Measurements from ENCODE around the gene COL26A1. TPM values are rescaled to one million over a fixed set of nuclear protein-coding genes. Genes with fewer than 3 reads are reported as not detected.
A peak's percentile ranks its signal among the peaks of the same experiment; 100 is the strongest.

The COL26A1 gene
- total and polyA plus RNA-seq, 8 donors = 0.20 to 0.55 (median 0.31) TPM; not detected in 5

GRCh38 chr7:101399759-101400158, 37.1 kb downstream of the COL26A1 start:
- Histone ChIP-seq H3K4me3 (no peak overlapping the region), H3K9me3 (peaks cover 0 to 6% (median 2%) of the 10 kb centered on the region in 4 donors), H3K27me3 (peaks cover 0 to 77% (median 47%) of the 10 kb centered on the region in 3 donors), H3K36me3 (no peaks in the 10 kb centered on the region), H3K4me1 (peaks cover 0 to 7% (median 2%) of the 10 kb centered on the region in 4 donors), H3K27ac (no peak overlapping the region)
- intact Hi-C loops (cut with DNase I; ENCODE audit: low total_unique reads) = no loop called here
- no peak for DNase-seq
- 40 to 59% (median 51%) methylated on average over 6 of the region's 6 CpGs for WGBS, 5 donors
- no peak for TF ChIP-seq POLR2AphosphoS5 (IDR thresholded peaks at IDR 0.05)
- no peak for TF ChIP-seq POLR2A (IDR thresholded peaks at IDR 0.05)
- no peak for TF ChIP-seq CTCF (IDR thresholded peaks at IDR 0.05)
- TF ChIP-seq EP300 (IDR thresholded peaks at IDR 0.05) = no peak

- TF ChIP-seq POLR2A (IDR thresholded peaks at IDR 0.05) (no peak), POLR2AphosphoS5 (IDR thresholded peaks at IDR 0.05) (no peak), CTCF (IDR thresholded peaks at IDR 0.05) (no peak), EP300 (IDR thresholded peaks at IDR 0.05) (no peak)
- Histone ChIP-seq H3K4me1 (peaks cover 0 to 7% (median 2%) of the 10 kb centered on the region in 4 donors), H3K9me3 (peaks cover 0 to 6% (median 2%) of the 10 kb centered on the region in 4 donors), H3K4me3 (no peak overlapping the region), H3K27me3 (peaks cover 0 to 72% (median 47%) of the 10 kb centered on the region in 3 donors), H3K27ac (no peak overlapping the region), H3K36me3 (no peaks in the 10 kb centered on the region)
- WGBS, 5 donors = 80 to 90% (median 87%) methylated on average over 13 of the region's 13 CpGs
- intact Hi-C loops (cut with DNase I; ENCODE audit: low total_unique reads) = no loop called here
- DNase-seq = no peak
These were observed 38.1 kb downstream of the COL26A1 start for GRCh38 chr7:101400751-101401150.

- Histone ChIP-seq H3K27ac (no peak overlapping the region), H3K36me3 (no peaks in the 10 kb centered on the region), H3K4me3 (no peak overlapping the region), H3K27me3 (peaks cover 0 to 78% (median 47%) of the 10 kb centered on the region in 3 donors), H3K4me1 (peaks cover 0 to 7% (median 2%) of the 10 kb centered on the region in 4 donors), H3K9me3 (peaks cover 0 to 6% (median 2%) of the 10 kb centered on the region in 4 donors)
- no peak for DNase-seq
- intact Hi-C loops (cut with DNase I; ENCODE audit: low total_unique reads) = no loop called here
- TF ChIP-seq CTCF (IDR thresholded peaks at IDR 0.05) = no peak
- WGBS, 5 donors = 38 to 63% (median 47%) methylated on average over 6 to 7 of the region's 7 CpGs
These were observed 38.9 kb downstream of the COL26A1 start for GRCh38 chr7:101401390-101402080.

- Histone ChIP-seq H3K4me3 (no peak overlapping the region), H3K27me3 (peaks cover 0 to 85% (median 47%) of the 10 kb centered on the region in 3 donors), H3K27ac (no peak overlapping the region), H3K4me1 (peaks cover 0 to 7% (median 2%) of the 10 kb centered on the region in 4 donors), H3K9me3 (peaks cover 0 to 6% (median 2%) of the 10 kb centered on the region in 4 donors), H3K36me3 (no peaks in the 10 kb centered on the region)
- TF ChIP-seq CTCF (IDR thresholded peaks at IDR 0.05) (no peak), EP300 (IDR thresholded peaks at IDR 0.05) (no peak), POLR2A (IDR thresholded peaks at IDR 0.05) (no peak), POLR2AphosphoS5 (IDR thresholded peaks at IDR 0.05) (no peak)
- WGBS, 5 donors = 25 to 31% (median 28%) methylated on average over 12 of the region's 12 CpGs
- peak in 1 of 2 donors; percentile 43 for DNase-seq
- intact Hi-C loops (cut with DNase I; ENCODE audit: low total_unique reads) = no loop called here
These were observed 39.6 kb downstream of the COL26A1 start for GRCh38 chr7:101402081-101402779.

All from stomach (tissue), 9 donors.